ENCODE data around the gene UBXN7. TPM values are rescaled to one million over a fixed set of nuclear protein-coding genes. Genes with fewer than 3 reads are reported as not detected.

UBXN7 gene
- total and polyA plus RNA-seq, 2 donors (not counting 3 experiments of a cell fraction or from before 2014, with no cell fraction given), result 9.9 to 57.0 TPM

DNA sequence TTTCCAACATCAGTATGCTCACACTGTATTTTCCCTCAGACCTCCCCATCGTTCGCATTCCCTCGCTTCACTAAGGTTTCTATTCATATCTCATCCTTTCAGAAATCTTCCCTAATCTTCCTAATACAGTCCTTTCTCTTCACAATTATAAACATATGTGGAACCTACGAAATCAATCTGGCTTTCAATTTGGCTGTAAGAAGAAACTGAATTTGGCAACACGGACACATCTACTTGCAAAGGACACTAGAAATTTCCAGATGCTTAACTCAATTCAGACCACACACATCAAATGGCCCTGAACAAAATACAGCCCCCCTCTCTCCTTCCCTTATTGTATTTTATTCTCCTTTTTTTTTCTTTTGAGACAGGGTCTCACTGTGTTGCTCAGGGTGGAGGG is 54.9 kb downstream of the UBXN7 start:
- Histone ChIP-seq H3K9me1 (replicated peaks; ENCODE audit: control insufficient read depth, extremely low read depth, insufficient read depth, low read length) (no peaks in the 10 kb centered on the region), H3K36me3 (ENCODE audit: control insufficient read depth in 2 of 2, extremely low read depth in 1 of 2, insufficient read depth in 2 of 2, low read length in 2 of 2) (peaks cover 0 to 4% of the 10 kb centered on the region in 2 experiments), H3K4me3 (replicated peaks in 1 of 3; ENCODE audit: insufficient read depth in 1 of 3, low read depth in 1 of 3, low read length in 3 of 3) (no peak overlapping the region), H2AFZ (ENCODE audit: low read depth, low read length) (no peak overlapping the region), H4K20me1 (replicated peaks; ENCODE audit: control insufficient read depth, extremely low read depth, insufficient read depth, low read length) (no peaks in the 10 kb centered on the region), H3K4me2 (ENCODE audit: insufficient read depth, low read length) (no peak overlapping the region), H3K79me2 (ENCODE audit: control insufficient read depth, insufficient read depth, low read length) (no peaks in the 10 kb centered on the region), H3K9ac (replicated peaks; ENCODE audit: extremely low read depth, insufficient read depth, low read length) (no peak overlapping the region), H3K27me3 (ENCODE audit: control insufficient read depth in 2 of 2, insufficient read depth in 2 of 2, low read length in 2 of 2) (no peaks in the 10 kb centered on the region), H3K27ac (ENCODE audit: insufficient read depth, low read depth, low read length) (no peak overlapping the region), H3K9me3 (replicated peaks; ENCODE audit: control insufficient read depth, insufficient read depth, low read length) (no peaks in the 10 kb centered on the region), H3K4me1 (ENCODE audit: control insufficient read depth, extremely low read depth, insufficient read depth, low read length) (no peaks in the 10 kb centered on the region)
- no peak for FAIRE-seq
- ChIA-PET CTCF (no interaction called here), POLR2A (no interaction called here)
- DNase-seq (ENCODE audit: low read depth, low spot score), result no peak
- BruUV-seq (replicated peaks), result no TSS peak
- intact Hi-C loops (cut with micrococcal nuclease) (no loop called here), dilution Hi-C loops (cut with MboI; ENCODE audit: extremely low pct_ligation_motif_present, low sequenced_read_pairs) (no loop called here)
- TF ChIP-seq JUN (IDR thresholded peaks at IDR 0.05; ENCODE audit: borderline replicate concordance, insufficient read depth, insufficient read length, low read depth) (no peak), GATA2 (IDR thresholded peaks at IDR 0.05; ENCODE audit: insufficient read depth, insufficient read length, low read depth, low read length) (no peak), POLR2AphosphoS5 (IDR thresholded peaks at IDR 0.05; ENCODE audit: insufficient read depth, low read depth, low read length) (no peak), MYC (IDR thresholded peaks at IDR 0.05; ENCODE audit: low read depth, low read length) (no peak), EZH2 (IDR thresholded peaks at IDR 0.05; ENCODE audit: borderline replicate concordance, low read depth, low read length, severe bottlenecking) (no peak)
- TF ChIP-seq, protein P1, sequence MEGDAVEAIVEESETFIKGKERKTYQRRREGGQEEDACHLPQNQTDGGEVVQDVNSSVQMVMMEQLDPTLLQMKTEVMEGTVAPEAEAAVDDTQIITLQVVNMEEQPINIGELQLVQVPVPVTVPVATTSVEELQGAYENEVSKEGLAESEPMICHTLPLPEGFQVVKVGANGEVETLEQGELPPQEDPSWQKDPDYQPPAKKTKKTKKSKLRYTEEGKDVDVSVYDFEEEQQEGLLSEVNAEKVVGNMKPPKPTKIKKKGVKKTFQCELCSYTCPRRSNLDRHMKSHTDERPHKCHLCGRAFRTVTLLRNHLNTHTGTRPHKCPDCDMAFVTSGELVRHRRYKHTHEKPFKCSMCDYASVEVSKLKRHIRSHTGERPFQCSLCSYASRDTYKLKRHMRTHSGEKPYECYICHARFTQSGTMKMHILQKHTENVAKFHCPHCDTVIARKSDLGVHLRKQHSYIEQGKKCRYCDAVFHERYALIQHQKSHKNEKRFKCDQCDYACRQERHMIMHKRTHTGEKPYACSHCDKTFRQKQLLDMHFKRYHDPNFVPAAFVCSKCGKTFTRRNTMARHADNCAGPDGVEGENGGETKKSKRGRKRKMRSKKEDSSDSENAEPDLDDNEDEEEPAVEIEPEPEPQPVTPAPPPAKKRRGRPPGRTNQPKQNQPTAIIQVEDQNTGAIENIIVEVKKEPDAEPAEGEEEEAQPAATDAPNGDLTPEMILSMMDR (IDR thresholded peaks at IDR 0.05; ENCODE audit: extremely low read depth in 1 of 2, insufficient read depth in 1 of 2, low read depth in 1 of 2, low read length in 2 of 2), result no peak

DNA sequence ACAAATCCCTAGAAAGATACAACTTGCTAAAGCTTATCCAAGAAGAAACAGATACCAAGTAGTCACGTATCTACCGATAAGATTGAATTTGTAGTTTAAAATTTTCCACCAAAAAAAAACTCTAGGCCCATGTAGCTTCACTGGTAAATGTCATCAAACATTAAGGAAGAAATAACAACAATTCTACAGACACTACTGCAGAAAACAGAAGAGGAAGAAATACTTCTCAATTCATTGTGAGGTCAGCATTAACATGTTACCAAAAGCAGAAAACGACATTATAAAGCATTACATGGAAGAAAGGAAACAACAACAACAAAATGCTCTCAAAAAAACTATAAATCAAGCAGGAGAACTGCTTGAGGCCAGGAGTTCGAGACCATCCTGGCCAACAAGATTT is 66.5 kb downstream of the UBXN7 start:
- Histone ChIP-seq H3K4me2 (ENCODE audit: insufficient read depth, low read length) (no peak overlapping the region), H3K9ac (replicated peaks; ENCODE audit: extremely low read depth, insufficient read depth, low read length) (no peak overlapping the region), H3K27me3 (ENCODE audit: control insufficient read depth in 2 of 2, insufficient read depth in 2 of 2, low read length in 2 of 2) (no peaks in the 10 kb centered on the region), H3K9me1 (replicated peaks; ENCODE audit: control insufficient read depth, extremely low read depth, insufficient read depth, low read length) (no peaks in the 10 kb centered on the region), H3K36me3 (ENCODE audit: control insufficient read depth in 2 of 2, extremely low read depth in 1 of 2, insufficient read depth in 2 of 2, low read length in 2 of 2) (peaks cover 4 to 8% of the 10 kb centered on the region in 2 experiments), H3K27ac (ENCODE audit: insufficient read depth, low read depth, low read length) (no peak overlapping the region), H2AFZ (ENCODE audit: low read depth, low read length) (no peak overlapping the region), H4K20me1 (replicated peaks; ENCODE audit: control insufficient read depth, extremely low read depth, insufficient read depth, low read length) (no peaks in the 10 kb centered on the region), H3K4me3 (replicated peaks in 1 of 3; ENCODE audit: insufficient read depth in 1 of 3, low read depth in 1 of 3, low read length in 3 of 3) (no peak overlapping the region), H3K9me3 (replicated peaks; ENCODE audit: control insufficient read depth, insufficient read depth, low read length) (no peaks in the 10 kb centered on the region), H3K4me1 (ENCODE audit: control insufficient read depth, extremely low read depth, insufficient read depth, low read length) (no peaks in the 10 kb centered on the region), H3K79me2 (ENCODE audit: control insufficient read depth, insufficient read depth, low read length) (no peaks in the 10 kb centered on the region)
- dilution Hi-C loops (cut with MboI; ENCODE audit: extremely low pct_ligation_motif_present, low sequenced_read_pairs), result no loop called here
- TF ChIP-seq, protein P2, sequence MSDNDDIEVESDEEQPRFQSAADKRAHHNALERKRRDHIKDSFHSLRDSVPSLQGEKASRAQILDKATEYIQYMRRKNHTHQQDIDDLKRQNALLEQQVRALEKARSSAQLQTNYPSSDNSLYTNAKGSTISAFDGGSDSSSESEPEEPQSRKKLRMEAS (IDR thresholded peaks at IDR 0.05; ENCODE audit: insufficient read depth, insufficient read length), result no peak
- no peak for TF ChIP-seq GATA2 (IDR thresholded peaks at IDR 0.05; ENCODE audit: insufficient read depth, insufficient read length, low read depth, low read length)
- no peak for TF ChIP-seq MYC (IDR thresholded peaks at IDR 0.05; ENCODE audit: low read depth, low read length)
- TF ChIP-seq POLR2AphosphoS5 (IDR thresholded peaks at IDR 0.05; ENCODE audit: insufficient read depth, low read depth, low read length), result no peak
- TF ChIP-seq, protein P1 (IDR thresholded peaks at IDR 0.05; ENCODE audit: extremely low read depth in 1 of 2, insufficient read depth in 1 of 2, low read depth in 1 of 2, low read length in 2 of 2), result no peak
- BruUV-seq (replicated peaks), result no TSS peak
- no peak for FAIRE-seq
- intact Hi-C loops (cut with micrococcal nuclease), result no loop called here
- ChIA-PET CTCF (no interaction called here), POLR2A (no interaction called here)
- no peak for DNase-seq (ENCODE audit: low read depth, low spot score)

Measured in endothelial cell of umbilical vein (primary cell).